ENCODE results near the gene SLC38A4.

The SLC38A4 gene

GRCh38 chr12:46832130-46832704 lies 6.4 kb upstream of the SLC38A4 start:
- H3K9me3 Mint-ChIP-seq: no peaks in the 10 kb centered on the region
- H3K27ac Mint-ChIP-seq: no peak overlapping the region
- H3K36me3 Mint-ChIP-seq: no peaks in the 10 kb centered on the region
- ATAC-seq (no peak), DNase-seq (ENCODE audit: low spot score in 2 of 2) (no peak)
- H3K4me3 Mint-ChIP-seq: no peak overlapping the region
- peaks cover 12% of the 10 kb centered on the region for H3K4me1 Mint-ChIP-seq

GRCh38 chr12:46831335-46832129 lies 5.7 kb upstream of the SLC38A4 start:
- ATAC-seq: peak; percentile 37
- Mint-ChIP-seq H3K9me3 (no peaks in the 10 kb centered on the region), H3K27ac (no peak overlapping the region), H3K4me3 (peak overlapping the region; percentile 16), H3K4me1 (peaks cover 12% of the 10 kb centered on the region), H3K36me3 (no peaks in the 10 kb centered on the region)
- no peak for DNase-seq (ENCODE audit: low spot score in 2 of 2)

GRCh38 chr12:46830731-46831334 lies 5.0 kb upstream of the SLC38A4 start:
- H3K27ac Mint-ChIP-seq: no peak overlapping the region
- peak overlapping the region; percentile 16 for H3K4me3 Mint-ChIP-seq
- peak; percentile 31 for ATAC-seq
- peaks cover 12% of the 10 kb centered on the region for H3K4me1 Mint-ChIP-seq
- H3K9me3 Mint-ChIP-seq: no peaks in the 10 kb centered on the region
- no peaks in the 10 kb centered on the region for H3K36me3 Mint-ChIP-seq
- no peak for DNase-seq (ENCODE audit: low spot score in 2 of 2)

- DNase-seq (ENCODE audit: low spot score in 2 of 2) (no peak), ATAC-seq (no peak)
- Mint-ChIP-seq H3K27ac (no peak overlapping the region), H3K4me1 (no peaks in the 10 kb centered on the region), H3K9me3 (no peaks in the 10 kb centered on the region), H3K36me3 (no peaks in the 10 kb centered on the region), H3K4me3 (no peak overlapping the region)
Measured at GRCh38 chr12:46824709-46825108, 1.1 kb downstream of the SLC38A4 start.

GRCh38 chr12:46818642-46819041 lies 7.2 kb downstream of the SLC38A4 start:
- Mint-ChIP-seq H3K27ac (no peak overlapping the region), H3K9me3 (no peaks in the 10 kb centered on the region), H3K36me3 (no peaks in the 10 kb centered on the region), H3K4me3 (no peak overlapping the region), H3K4me1 (no peaks in the 10 kb centered on the region)
- no peak for DNase-seq (ENCODE audit: low spot score in 2 of 2)
- ATAC-seq: no peak

GRCh38 chr12:46815809-46816208 lies 10.0 kb downstream of the SLC38A4 start:
- H3K4me1 Mint-ChIP-seq: peaks cover 6% of the 10 kb centered on the region
- H3K27ac Mint-ChIP-seq: no peak overlapping the region
- no peak for DNase-seq (ENCODE audit: low spot score in 2 of 2)
- H3K9me3 Mint-ChIP-seq: no peaks in the 10 kb centered on the region
- no peak for ATAC-seq
- no peaks in the 10 kb centered on the region for H3K36me3 Mint-ChIP-seq
- no peak overlapping the region for H3K4me3 Mint-ChIP-seq

GRCh38 chr12:46814143-46814542 lies 11.7 kb downstream of the SLC38A4 start:
- Mint-ChIP-seq H3K4me3 (no peak overlapping the region), H3K9me3 (no peaks in the 10 kb centered on the region), H3K4me1 (peaks cover 6% of the 10 kb centered on the region), H3K27ac (no peak overlapping the region), H3K36me3 (no peaks in the 10 kb centered on the region)
- ATAC-seq: no peak
- no peak for DNase-seq (ENCODE audit: low spot score in 2 of 2)

- Mint-ChIP-seq H3K4me3 (no peak overlapping the region), H3K27ac (no peak overlapping the region), H3K9me3 (no peaks in the 10 kb centered on the region), H3K36me3 (no peaks in the 10 kb centered on the region), H3K4me1 (peaks cover 6% of the 10 kb centered on the region)
- no peak for DNase-seq (ENCODE audit: low spot score in 2 of 2)
- peak; percentile 54 for ATAC-seq
Measured at GRCh38 chr12:46811185-46811584, 14.6 kb downstream of the SLC38A4 start.

- DNase-seq (ENCODE audit: low spot score in 2 of 2) (no peak), ATAC-seq (no peak)
- H3K4me3 Mint-ChIP-seq: no peak overlapping the region
- no peaks in the 10 kb centered on the region for H3K9me3 Mint-ChIP-seq
- H3K36me3 Mint-ChIP-seq: no peaks in the 10 kb centered on the region
- H3K27ac Mint-ChIP-seq: no peak overlapping the region
- peaks cover 6% of the 10 kb centered on the region for H3K4me1 Mint-ChIP-seq
Measured at GRCh38 chr12:46808955-46809697, 16.7 kb downstream of the SLC38A4 start.

- Mint-ChIP-seq H3K36me3 (no peaks in the 10 kb centered on the region), H3K4me3 (no peak overlapping the region), H3K9me3 (no peaks in the 10 kb centered on the region), H3K4me1 (peaks cover 6% of the 10 kb centered on the region), H3K27ac (no peak overlapping the region)
- no peak for DNase-seq (ENCODE audit: low spot score in 2 of 2)
- ATAC-seq: no peak
Measured at GRCh38 chr12:46808317-46808716, 17.5 kb downstream of the SLC38A4 start.

- no peaks in the 10 kb centered on the region for H3K36me3 Mint-ChIP-seq
- no peak overlapping the region for H3K4me3 Mint-ChIP-seq
- H3K9me3 Mint-ChIP-seq: no peaks in the 10 kb centered on the region
- DNase-seq (ENCODE audit: low spot score in 2 of 2) (no peak), ATAC-seq (no peak)
- H3K27ac Mint-ChIP-seq: no peak overlapping the region
- H3K4me1 Mint-ChIP-seq: no peaks in the 10 kb centered on the region
Measured at GRCh38 chr12:46804054-46804453, 21.7 kb downstream of the SLC38A4 start.

- no peak for ATAC-seq
- no peaks in the 10 kb centered on the region for H3K36me3 Mint-ChIP-seq
Measured at GRCh38 chr12:46803517-46803916, 22.3 kb downstream of the SLC38A4 start.

GRCh38 chr12:46801293-46801692 lies 24.5 kb downstream of the SLC38A4 start:
- Mint-ChIP-seq H3K4me1 (no peaks in the 10 kb centered on the region), H3K9me3 (no peaks in the 10 kb centered on the region), H3K4me3 (no peak overlapping the region), H3K36me3 (no peaks in the 10 kb centered on the region), H3K27ac (no peak overlapping the region)
- DNase-seq (ENCODE audit: low spot score in 2 of 2) (no peak), ATAC-seq (no peak)

More at GRCh38 chr12:46803517-46803916, 22.3 kb downstream of the SLC38A4 start:
- Mint-ChIP-seq H3K4me3 (no peak overlapping the region), H3K9me3 (no peaks in the 10 kb centered on the region), H3K4me1 (no peaks in the 10 kb centered on the region), H3K27ac (no peak overlapping the region)
- DNase-seq (ENCODE audit: low spot score in 2 of 2): no peak

- H3K27ac Mint-ChIP-seq: no peak overlapping the region
- no peaks in the 10 kb centered on the region for H3K4me1 Mint-ChIP-seq
- H3K9me3 Mint-ChIP-seq: no peaks in the 10 kb centered on the region
- DNase-seq (ENCODE audit: low spot score in 2 of 2) (no peak), ATAC-seq (no peak)
- H3K4me3 Mint-ChIP-seq: no peak overlapping the region
- no peaks in the 10 kb centered on the region for H3K36me3 Mint-ChIP-seq
Measured at GRCh38 chr12:46800160-46800559, 25.6 kb downstream of the SLC38A4 start.

GRCh38 chr12:46798648-46799047 lies 27.1 kb downstream of the SLC38A4 start:
- Mint-ChIP-seq H3K4me3 (no peak overlapping the region), H3K36me3 (no peaks in the 10 kb centered on the region), H3K27ac (no peak overlapping the region), H3K9me3 (no peaks in the 10 kb centered on the region), H3K4me1 (no peaks in the 10 kb centered on the region)
- DNase-seq (ENCODE audit: low spot score in 2 of 2) (no peak), ATAC-seq (no peak)

All from stimulated activated effector memory CD8-positive, alpha-beta T cell treated with anti-CD3 and anti-CD28 coated beads, Interleukin-12 subunit alpha, Interleukin-12 subunit beta, amount 100 ng/mL, for 72 hours (primary cell).